A673 (cell line): ENCODE data around the gene RPH3AL. TPM values are rescaled to one million over a fixed set of nuclear protein-coding genes. Genes with fewer than 3 reads are reported as not detected.

Experiments
- BruUV-seq: library from RNA; stranded (reverse); fragments of 400-500 nt; replicated peaks from 2 replicates; lab custom pipeline; 2021; lab: Mats Ljungman, UMichigan
- CTCF ChIA-PET: fragments of 300-600 bp; sonication (Branson Sonifier 250); formaldehyde crosslinking; loops from one replicate; lab custom pipeline; 2022; ENCODE audit warnings: antibody characterized with exemption; lab: Charles Lee
- POLR2A ChIA-PET: fragments of 300-600 bp; sonication (Branson Sonifier 250); formaldehyde crosslinking; loops from one replicate; lab custom pipeline; 2022; ENCODE audit warnings: antibody characterized with exemption; ENCODE audit not compliant: low non-redundant PET; lab: Charles Lee
- DNase-seq: peaks from one replicate; pipeline ENCODE4 v3.0.0-alpha.2; 2015; ENCODE audit warnings: low spot score
- H3K27ac ChIP-seq: fragments of 200-600 bp; sonication (generic); 2 replicates; pipeline ENCODE4 v1.5.1; 2016; ENCODE audit warnings: mixed run types, low read depth, mild to moderate bottlenecking, mixed read lengths, antibody characterized with exemption, low read length; ENCODE audit not compliant: poor library complexity, severe bottlenecking
- H3K27me3 ChIP-seq: fragments of 200-600 bp; sonication (generic); replicated peaks from 2 replicates; pipeline ENCODE4 v1.6.1; 2017; ENCODE audit warnings: mixed run types, low read depth, mild to moderate bottlenecking, mixed read lengths, antibody characterized with exemption, low read length; ENCODE audit not compliant: insufficient read depth, poor library complexity
- H3K36me3 ChIP-seq: fragments of 200-600 bp; sonication (generic); 2 replicates; pipeline ENCODE4 v1.6.1; 2016; ENCODE audit warnings: mixed run types, mild to moderate bottlenecking, mixed read lengths, antibody characterized with exemption, low read length; ENCODE audit not compliant: insufficient read depth, poor library complexity, severe bottlenecking
- H3K4me1 ChIP-seq: fragments of 200-600 bp; sonication (generic); 2 replicates; pipeline ENCODE4 v1.6.1; 2017; ENCODE audit warnings: mixed run types, mild to moderate bottlenecking, mixed read lengths, antibody characterized with exemption, low read length; ENCODE audit not compliant: insufficient read depth, poor library complexity, severe bottlenecking
- H3K4me3 ChIP-seq: fragments of 200-600 bp; sonication (generic); 2 replicates; pipeline ENCODE4 v1.5.1; 2016; ENCODE audit warnings: low read depth, mixed run types, mild to moderate bottlenecking, mixed read lengths, low read length; ENCODE audit not compliant: poor library complexity, severe bottlenecking
- H3K9me3 ChIP-seq: fragments of 200-600 bp; sonication (generic); 2 replicates; pipeline ENCODE4 v1.6.1; 2016; ENCODE audit warnings: mixed run types, low read depth, mild to moderate bottlenecking, mixed read lengths, antibody characterized with exemption, low read length; ENCODE audit not compliant: poor library complexity, severe bottlenecking
- CTCF ChIP-seq: fragments of 300-800, 200-600 bp; sonication (generic); conservative IDR thresholded peaks from 2 replicates; pipeline ENCODE4 v1.5.1; 2017; ENCODE audit warnings: low read depth, mild to moderate bottlenecking, antibody characterized with exemption, low read length, moderate library complexity, mixed read lengths
- EZH2 ChIP-seq: fragments of 200-600 bp; sonication (generic); IDR thresholded peaks from 2 replicates; pipeline ENCODE4 v1.6.1; 2017; ENCODE audit warnings: borderline replicate concordance, low read depth, mild to moderate bottlenecking, mixed read lengths, antibody characterized with exemption, low read length; ENCODE audit not compliant: poor library complexity, severe bottlenecking
- intact Hi-C: fragments of 100-400 bp; cut with micrococcal nuclease; formaldehyde crosslinking; loops from one replicate; pipeline ENCODE4 v1.10.0; 2022; ENCODE audit not compliant: unreplicated experiment
- total RNA-seq: library from RNA; stranded (reverse); gene quantifications from 2 replicates; pipeline ENCODE4 v1.2.3, GENCODE V29; 2021

RPH3AL gene
- total RNA-seq, 1 experiment from 2014 or later: 0.82 TPM

DNA sequence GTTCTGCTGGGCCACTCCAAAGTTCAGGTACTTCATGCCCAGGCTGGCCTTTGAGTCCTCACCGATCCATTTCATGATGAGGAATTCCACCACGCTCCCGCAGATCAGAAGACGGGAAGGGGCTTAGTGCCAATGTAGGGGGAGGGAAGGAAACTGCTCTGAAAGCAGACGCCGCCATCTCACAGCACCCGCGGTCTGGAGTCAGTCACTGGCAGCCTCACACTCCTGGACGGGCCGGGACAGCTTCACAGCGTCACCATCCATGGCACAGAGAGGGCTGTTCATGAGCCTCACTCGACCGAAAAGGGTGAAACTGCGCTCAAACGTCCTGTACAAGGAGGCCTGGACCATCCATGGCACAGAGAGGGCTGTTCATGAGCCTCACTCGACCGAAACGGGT is 62.0 kb downstream of the RPH3AL start:
- DNase-seq: no peak
- CTCF ChIA-PET: no interaction called here

GRCh38 chr17:290121-290521 is 62.5 kb downstream of the RPH3AL start:
- H3K36me3 ChIP-seq: no peaks in the 10 kb centered on the region
- intact Hi-C loops: no loop called here
- no peak overlapping the region for H3K4me3 ChIP-seq
- POLR2A ChIA-PET: no interaction called here
- no peak for TF ChIP-seq CTCF
- TF ChIP-seq EZH2: no peak
- no peak for DNase-seq
- CTCF ChIA-PET: no interaction called here
- no peaks in the 10 kb centered on the region for H3K27me3 ChIP-seq
- BruUV-seq: no TSS peak
- no peak overlapping the region for H3K27ac ChIP-seq
- no peaks in the 10 kb centered on the region for H3K9me3 ChIP-seq
- no peaks in the 10 kb centered on the region for H3K4me1 ChIP-seq

More for the DNA sequence above, 62.0 kb downstream of the RPH3AL start:
- no TSS peak for BruUV-seq
- Histone ChIP-seq H3K4me3 (no peak overlapping the region), H3K27me3 (no peaks in the 10 kb centered on the region), H3K4me1 (no peaks in the 10 kb centered on the region), H3K36me3 (no peaks in the 10 kb centered on the region), H3K27ac (no peak overlapping the region), H3K9me3 (no peaks in the 10 kb centered on the region)
- POLR2A ChIA-PET: no interaction called here
- intact Hi-C loops: no loop called here
- no peak for TF ChIP-seq CTCF
- no peak for TF ChIP-seq EZH2

- TF ChIP-seq CTCF (no peak), EZH2 (no peak)
- no peak for DNase-seq
- H3K27me3 ChIP-seq: no peaks in the 10 kb centered on the region
- ChIA-PET CTCF (no interaction called here), POLR2A (no interaction called here)
- H3K4me3 ChIP-seq: no peak overlapping the region
- no peak overlapping the region for H3K27ac ChIP-seq
- H3K4me1 ChIP-seq: no peaks in the 10 kb centered on the region
- no peaks in the 10 kb centered on the region for H3K9me3 ChIP-seq
- intact Hi-C loops: no loop called here
- no TSS peak for BruUV-seq
- no peaks in the 10 kb centered on the region for H3K36me3 ChIP-seq
Observed at GRCh38 chr17:289409-289808, 63.2 kb downstream of the RPH3AL start.
